GM18907 (cell line): Measurements from ENCODE around the gene INHBB.

Experiments used
- ATAC-seq: cut with Tn5 transposase; IDR thresholded peaks from one replicate; pipeline ENCODE4 v1.9.1; 2021; ENCODE audit warnings: mild to moderate bottlenecking, moderate library complexity; ENCODE audit not compliant: unreplicated experiment

Gene INHBB

GRCh38 chr2:120354935-120355779 lies 9.2 kb downstream of the INHBB start:
- ATAC-seq = no peak

- ATAC-seq = no peak
Observed at GRCh38 chr2:120355780-120356266, 9.9 kb downstream of the INHBB start.

GRCh38 chr2:120357768-120358167 lies 11.8 kb downstream of the INHBB start:
- ATAC-seq = no peak

GRCh38 chr2:120358734-120359465 lies 13.0 kb downstream of the INHBB start:
- no peak for ATAC-seq

- no peak for ATAC-seq
Observed at GRCh38 chr2:120360307-120360855, 14.4 kb downstream of the INHBB start.

GRCh38 chr2:120362926-120363325 lies 17.0 kb downstream of the INHBB start:
- ATAC-seq = no peak

- ATAC-seq = no peak
Observed at GRCh38 chr2:120365236-120365793, 19.4 kb downstream of the INHBB start.

GRCh38 chr2:120366698-120367097 lies 20.8 kb downstream of the INHBB start:
- ATAC-seq = no peak

- ATAC-seq = no peak
Observed at GRCh38 chr2:120367221-120367620, 21.3 kb downstream of the INHBB start.

GRCh38 chr2:120367649-120368048 lies 21.7 kb downstream of the INHBB start:
- no peak for ATAC-seq

GRCh38 chr2:120368086-120368485 lies 22.1 kb downstream of the INHBB start:
- no peak for ATAC-seq

GRCh38 chr2:120369250-120369649 lies 23.3 kb downstream of the INHBB start:
- no peak for ATAC-seq

GRCh38 chr2:120371969-120372625 lies 26.2 kb downstream of the INHBB start:
- ATAC-seq = no peak

- no peak for ATAC-seq
Observed at GRCh38 chr2:120372816-120373215, 26.9 kb downstream of the INHBB start.

- ATAC-seq = no peak
Observed at GRCh38 chr2:120373424-120373823, 27.5 kb downstream of the INHBB start.

- ATAC-seq = no peak
Observed at GRCh38 chr2:120374821-120375220, 28.9 kb downstream of the INHBB start.

- ATAC-seq = no peak
Observed at GRCh38 chr2:120375251-120376020, 29.5 kb downstream of the INHBB start.

- no peak for ATAC-seq
Observed at GRCh38 chr2:120376101-120376500, 30.2 kb downstream of the INHBB start.

GRCh38 chr2:120376679-120377640 lies 31.0 kb downstream of the INHBB start:
- no peak for ATAC-seq
